Measurements from ENCODE around the gene CDKL4. TPM values are rescaled to one million over a fixed set of nuclear protein-coding genes. Genes with fewer than 3 reads are reported as not detected.

Gene CDKL4
- total RNA-seq, 1 donor: 0.90 TPM

- TF ChIP-seq CTCF (IDR thresholded peaks at IDR 0.05; ENCODE audit: insufficient read depth, low read length): no peak
- H3K4me3 ChIP-seq (ENCODE audit: low read depth, low read length): no peak overlapping the region
- peak; percentile 33 for DNase-seq (ENCODE audit: low read depth)
Measured at GRCh38 chr2:39266916-39267434, 23.2 kb upstream of the CDKL4 start.

- DNase-seq (ENCODE audit: low read depth): no peak
- H3K4me3 ChIP-seq (ENCODE audit: low read depth, low read length): no peak overlapping the region
- no peak for TF ChIP-seq CTCF (IDR thresholded peaks at IDR 0.05; ENCODE audit: insufficient read depth, low read length)
Measured at GRCh38 chr2:39266139-39266805, 22.5 kb upstream of the CDKL4 start.

- no peak for DNase-seq (ENCODE audit: low read depth)
- no peak overlapping the region for H3K4me3 ChIP-seq (ENCODE audit: low read depth, low read length)
- no peak for TF ChIP-seq CTCF (IDR thresholded peaks at IDR 0.05; ENCODE audit: insufficient read depth, low read length)
Measured at GRCh38 chr2:39265315-39265714, 21.5 kb upstream of the CDKL4 start.

- no peak for TF ChIP-seq CTCF (IDR thresholded peaks at IDR 0.05; ENCODE audit: insufficient read depth, low read length)
- DNase-seq (ENCODE audit: low read depth): no peak
Measured at GRCh38 chr2:39264733-39265132, 21.0 kb upstream of the CDKL4 start.

GRCh38 chr2:39260087-39260486 is 16.3 kb upstream of the CDKL4 start:
- H3K4me3 ChIP-seq (ENCODE audit: low read depth, low read length): no peak overlapping the region
- TF ChIP-seq CTCF (IDR thresholded peaks at IDR 0.05; ENCODE audit: insufficient read depth, low read length): no peak
- no peak for DNase-seq (ENCODE audit: low read depth)

More at GRCh38 chr2:39264733-39265132, 21.0 kb upstream of the CDKL4 start:
- H3K4me3 ChIP-seq (ENCODE audit: low read depth, low read length): no peak overlapping the region

GRCh38 chr2:39256040-39256439 is 12.3 kb upstream of the CDKL4 start:
- H3K4me3 ChIP-seq (ENCODE audit: low read depth, low read length): no peak overlapping the region
- DNase-seq (ENCODE audit: low read depth): no peak
- TF ChIP-seq CTCF (IDR thresholded peaks at IDR 0.05; ENCODE audit: insufficient read depth, low read length): no peak
